GM12878 (cell line): ENCODE measurements around the gene ZNF780A.

Experiments
- FOXM1 ChIP-seq: IDR thresholded peaks from 2 replicates; pipeline ENCODE4 v1.6.1; 2012; ENCODE audit warnings: low read depth, mild to moderate bottlenecking, inconsistent platforms, low read length, moderate library complexity
- POLR2AphosphoS5 ChIP-seq: IDR thresholded peaks from 2 replicates; pipeline ENCODE4 v1.6.1; 2011; ENCODE audit warnings: mild to moderate bottlenecking, low read length, inconsistent platforms
- SREBF2 ChIP-seq: IDR thresholded peaks from 2 replicates; pipeline ENCODE4 v1.6.1; 2012; ENCODE audit warnings: mild to moderate bottlenecking, low read length

GRCh38 chr19:40101813-40102212 lies 11.1 kb upstream of the ZNF780A start:
- TF ChIP-seq POLR2AphosphoS5 (no peak), FOXM1 (no peak), SREBF2 (no peak)
